Psoas muscle (tissue), 8 donors: Measurements from ENCODE around the gene SMG9. TPM values are rescaled to one million over a fixed set of nuclear protein-coding genes. Genes with fewer than 3 reads are reported as not detected.

Experiments used
- ATAC-seq, 4 donors: fragments of 200-7000 bp; cut with Tn5 transposase; one replicate each; pipeline ENCODE4 v1.9.1; 2020; ENCODE audit warnings: moderate library complexity in 3 of 4, mild to moderate bottlenecking in 2 of 4
- DNase-seq, 2 donors: peaks; one replicate each; pipeline ENCODE4 v3.0.0-alpha.2; 2020
- H3K27ac ChIP-seq: fragments of 200-600 bp; one replicate; pipeline ENCODE4 v1.8.0; 2022
- H3K27me3 ChIP-seq, 3 donors: fragments of 200-600 bp in 1 of 3; one replicate each; pipeline versions ENCODE4 v1.6.1 to v1.8.0; 2013 to 2022; ENCODE audit warnings: low read length in 2 of 3, mild to moderate bottlenecking in 2 of 3, moderate library complexity in 1 of 3; ENCODE audit not compliant: insufficient read depth in 3 of 3
- H3K36me3 ChIP-seq, 2 donors: fragments of 200-600 bp in 1 of 2; one replicate each; pipeline versions ENCODE4 v1.6.1 to v1.8.0; 2013 to 2022; ENCODE audit warnings: low read depth in 1 of 2, mild to moderate bottlenecking in 1 of 2, moderate library complexity in 1 of 2; ENCODE audit not compliant: insufficient read depth in 1 of 2
- H3K4me1 ChIP-seq: fragments of 200-600 bp; one replicate; pipeline ENCODE4 v1.8.0; 2022
- H3K4me3 ChIP-seq: fragments of 200-600 bp; one replicate; pipeline ENCODE4 v1.8.0; 2022; ENCODE audit warnings: mild to moderate bottlenecking
- H3K9me3 ChIP-seq: fragments of 200-600 bp; one replicate; pipeline ENCODE4 v1.8.0; 2022
- CTCF ChIP-seq: fragments of 200-600 bp; IDR thresholded peaks from one replicate; pipeline ENCODE4 v1.8.0; 2022; ENCODE audit warnings: antibody characterized with exemption
- WGBS, 3 donors: extraction: QIAGEN DNeasy Blood & Tissue Kit; methylation state at CpG; one replicate each; pipeline versions ENCODE4 v1.1.6 to v1.1.7; 2013; 5-methylcytosine and 5-hydroxymethylcytosine counted together
- intact Hi-C, 2 donors: fragments of 100-400 bp; cut with DNase I; formaldehyde crosslinking; loops; one replicate each; pipeline versions ENCODE4 v1.11.0 to v1.14.2; 2022
- polyA plus RNA-seq, 3 donors: library from polyadenylated mRNA; stranded (reverse); fragments of 200-250 nt; gene quantifications; one replicate each; pipeline ENCODE4 v1.2.3, GENCODE V29; 2013
- total RNA-seq, 4 donors: library from RNA; stranded (reverse); fragmentation: NEBNext Ultra II Directional in 2 of 4; extraction: Animal tissue kit (Norgen Biotek cat#: 25700) in 2 of 4; gene quantifications; one replicate each; pipeline versions ENCODE4 v1.2.1 to v1.2.4, GENCODE V29; 2021 to 2023
- donor health status: healthy with polysubstance abuse.
- donor health status: DM: no; HTN: no; CAD: no; lungs with moderate emphysema.
- donor health status: Bipolar disorder and iron deficiency.
- donor health status: healthy.
- donor health status: DM: yes; HTN: yes; CAD: no.
- donor health status: DM: no; HTN: no; CAD: no.
- donor health status: DM: no; HTN: no; CAD: no.
- donor health status: DM: yes; HTN: yes; CAD: no.

SMG9 gene
- total and polyA plus RNA-seq, 7 donors: 10.1 to 29.1 (median 13.8) TPM

- intact Hi-C loops: no loop called here
- 50 to 69% (median 55%) methylated on average over 3 of the region's 3 CpGs for WGBS, 3 donors
- no peak for DNase-seq
- no peak overlapping the region for H3K27ac ChIP-seq
- peaks cover 0 to 2% (median 0%) of the 10 kb centered on the region in 3 donors for H3K27me3 ChIP-seq
- peaks cover 20% of the 10 kb centered on the region for H3K9me3 ChIP-seq
- no peak overlapping the region for H3K4me3 ChIP-seq
- ATAC-seq: no peak
- TF ChIP-seq CTCF: no peak
- H3K4me1 ChIP-seq: no peaks in the 10 kb centered on the region
- no peaks in the 10 kb centered on the region for H3K36me3 ChIP-seq
Observed at GRCh38 chr19:43690444-43690843, 64.3 kb downstream of the SMG9 start.

DNA sequence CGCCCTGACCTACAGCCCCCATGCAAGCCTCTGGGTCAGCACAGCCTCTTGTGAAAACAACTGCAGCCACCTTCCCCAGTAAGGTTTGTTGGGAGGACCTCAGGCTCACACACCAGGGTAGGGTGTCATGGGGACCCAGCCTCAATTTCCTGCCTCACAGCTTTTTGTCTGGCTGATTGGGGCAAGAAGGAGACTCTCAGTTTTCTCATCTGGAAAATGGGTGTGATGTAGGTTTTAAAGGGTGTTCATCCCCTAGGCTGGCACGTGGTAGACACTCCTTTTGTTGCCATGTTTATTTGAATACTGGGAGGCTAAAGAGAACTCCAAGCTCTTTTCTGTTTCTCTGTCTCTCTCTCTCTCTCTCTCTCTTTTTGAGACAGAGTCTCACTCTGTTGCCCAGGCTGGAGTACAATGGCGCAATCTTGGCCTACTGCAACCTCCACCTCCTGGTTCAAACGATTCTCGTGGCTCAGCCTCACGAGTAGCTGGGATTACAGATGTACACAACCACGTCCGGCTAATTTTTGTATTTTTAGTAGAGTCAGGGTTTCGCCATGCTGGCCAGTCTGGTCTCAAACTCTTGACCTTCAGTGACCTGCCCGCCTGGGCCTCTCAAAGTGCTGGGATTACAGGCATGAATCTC is 66.6 kb downstream of the SMG9 start:
- H3K36me3 ChIP-seq: no peaks in the 10 kb centered on the region
- WGBS, 3 donors: 74 to 78% (median 76%) methylated on average over 10 of the region's 10 CpGs
- H3K27ac ChIP-seq: no peak overlapping the region
- DNase-seq (no peak), ATAC-seq (no peak)
- no peak overlapping the region for H3K4me3 ChIP-seq
- peaks cover 0 to 2% (median 0%) of the 10 kb centered on the region in 3 donors for H3K27me3 ChIP-seq
- H3K9me3 ChIP-seq: peaks cover 20% of the 10 kb centered on the region
- intact Hi-C loops: loop anchor here in 1 of 2 donors (5.0 kb wide), 1 partner anchor 34 kb away; no protein-coding TSS in a partner anchor
- no peaks in the 10 kb centered on the region for H3K4me1 ChIP-seq
- no peak for TF ChIP-seq CTCF

GRCh38 chr19:43687660-43687997 is 67.1 kb downstream of the SMG9 start:
- H3K4me1 ChIP-seq: no peaks in the 10 kb centered on the region
- no peaks in the 10 kb centered on the region for H3K36me3 ChIP-seq
- peaks cover 20% of the 10 kb centered on the region for H3K9me3 ChIP-seq
- 11 to 44% (median 31%) methylated on average over 1 of the region's 1 CpG for WGBS, 3 donors
- intact Hi-C loops: loop anchor here in 1 of 2 donors (5.0 kb wide), 1 partner anchor 35 kb away; no protein-coding TSS in a partner anchor
- DNase-seq (no peak), ATAC-seq (no peak)
- no peak for TF ChIP-seq CTCF
- no peak overlapping the region for H3K4me3 ChIP-seq
- H3K27ac ChIP-seq: no peak overlapping the region
- peaks cover 0 to 2% (median 0%) of the 10 kb centered on the region in 3 donors for H3K27me3 ChIP-seq

DNA sequence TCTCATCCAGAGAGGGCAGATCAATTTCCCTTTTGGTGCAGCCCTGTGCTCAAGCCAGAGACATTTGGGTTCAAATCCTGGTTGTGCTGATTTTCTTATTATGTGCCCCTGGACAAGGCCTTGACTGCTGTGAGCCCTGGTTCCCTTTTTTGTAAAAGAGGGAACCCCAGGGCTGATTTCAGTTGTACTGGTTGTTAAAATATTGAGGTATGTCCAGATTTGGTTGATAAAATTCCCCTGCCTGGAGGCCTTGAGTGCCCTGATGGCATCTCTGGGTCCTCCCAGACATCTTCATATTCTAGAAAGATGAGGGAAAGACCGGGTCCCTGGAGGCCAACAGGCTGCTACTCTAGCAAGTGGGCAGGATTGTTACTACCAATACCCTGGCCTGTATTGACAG is 70.4 kb downstream of the SMG9 start:
- WGBS, 3 donors: 78 to 88% (median 85%) methylated on average over 1 of the region's 1 CpG
- DNase-seq (no peak), ATAC-seq (no peak)
- Histone ChIP-seq H3K27ac (no peak overlapping the region), H3K27me3 (no peaks in the 10 kb centered on the region), H3K9me3 (no peaks in the 10 kb centered on the region), H3K36me3 (no peaks in the 10 kb centered on the region), H3K4me1 (no peaks in the 10 kb centered on the region), H3K4me3 (no peak overlapping the region)
- no peak for TF ChIP-seq CTCF
- intact Hi-C loops: no loop called here

DNA sequence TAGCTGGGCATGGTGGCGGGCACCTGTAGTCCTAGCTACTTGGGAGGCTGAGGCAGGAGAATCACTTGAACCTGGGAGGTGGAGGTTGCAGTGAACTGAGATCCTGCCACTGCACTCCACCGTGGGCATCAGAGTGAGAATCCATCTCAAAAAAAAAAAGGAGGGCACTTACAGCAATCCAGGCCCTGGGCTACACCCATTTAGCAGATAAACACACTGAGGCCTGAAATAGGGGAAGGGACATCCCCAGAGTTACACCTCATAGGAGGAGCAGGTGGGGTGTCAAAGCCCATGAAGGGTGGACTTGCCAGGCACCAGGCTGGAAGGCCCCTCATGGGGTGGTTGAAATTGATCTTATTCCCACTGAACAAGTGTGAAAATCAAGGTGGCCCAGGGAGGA is 70.9 kb downstream of the SMG9 start:
- TF ChIP-seq CTCF: no peak
- Histone ChIP-seq H3K4me3 (no peak overlapping the region), H3K4me1 (no peaks in the 10 kb centered on the region), H3K27ac (no peak overlapping the region), H3K36me3 (no peaks in the 10 kb centered on the region), H3K9me3 (no peaks in the 10 kb centered on the region), H3K27me3 (no peaks in the 10 kb centered on the region)
- 42 to 74% (median 61%) methylated on average over 2 of the region's 2 CpGs for WGBS, 3 donors
- intact Hi-C loops: no loop called here
- no peak for DNase-seq
- ATAC-seq: no peak
